HG02571 (cell line): Measurements from ENCODE around the gene ZNF598.
"Not testable (repeated sequence)": the region's sequence is repeated elsewhere in the genome, so short reads cannot be mapped to it uniquely, and the experiment has no call there.

Source experiments
- ATAC-seq: cut with Tn5 transposase; IDR thresholded peaks from one replicate; pipeline ENCODE4 v1.9.1; 2021; ENCODE audit warnings: mild to moderate bottlenecking, moderate library complexity; ENCODE audit not compliant: unreplicated experiment

ZNF598 gene

GRCh38 chr16:2028620-2029220, 19.1 kb upstream of the ZNF598 start:
- ATAC-seq: no peak

GRCh38 chr16:2028146-2028545, 18.5 kb upstream of the ZNF598 start:
- ATAC-seq: no peak

GRCh38 chr16:2027024-2028010, 17.7 kb upstream of the ZNF598 start:
- ATAC-seq: no peak

- no peak for ATAC-seq
Measured at GRCh38 chr16:2026461-2027023, 16.9 kb upstream of the ZNF598 start, which contains the start of gene NHERF2. Gene NHERF2, plus strand, starts transcription at chr16:2026902. Its CDS starts 104 bp downstream, at chr16:2027006.

- ATAC-seq: no peak
Measured at GRCh38 chr16:2025878-2026460, 16.3 kb upstream of the ZNF598 start.

GRCh38 chr16:2025251-2025650, 15.6 kb upstream of the ZNF598 start:
- ATAC-seq: no peak

- ATAC-seq: no peak
Measured at GRCh38 chr16:2024032-2024420, 14.4 kb upstream of the ZNF598 start.

GRCh38 chr16:2023092-2024031, 13.7 kb upstream of the ZNF598 start:
- ATAC-seq: no peak

GRCh38 chr16:2022723-2023091, 13.1 kb upstream of the ZNF598 start:
- no peak for ATAC-seq

GRCh38 chr16:2019921-2020831, 10.6 kb upstream of the ZNF598 start:
- no peak for ATAC-seq

GRCh38 chr16:2019518-2019920, 9.9 kb upstream of the ZNF598 start, which contains the start of gene NPW:
Gene NPW, plus strand, starts transcription at chr16:2019785.
- no peak for ATAC-seq

- ATAC-seq: no peak
Measured at GRCh38 chr16:2016407-2016922, 6.8 kb upstream of the ZNF598 start.

- ATAC-seq: no peak
Measured at GRCh38 chr16:2015947-2016208, 6.3 kb upstream of the ZNF598 start.

GRCh38 chr16:2015117-2015946, 5.7 kb upstream of the ZNF598 start:
- no peak for ATAC-seq

GRCh38 chr16:2013527-2013926, 3.9 kb upstream of the ZNF598 start:
- ATAC-seq: no peak

GRCh38 chr16:2011726-2012125, 2.1 kb upstream of the ZNF598 start:
- not testable (repeated sequence) for ATAC-seq

GRCh38 chr16:2009164-2009711, 383 bp downstream of the ZNF598 start:
- peak; percentile 25 for ATAC-seq

- peak; percentile 2 for ATAC-seq
Measured at GRCh38 chr16:2008631-2009163, 924 bp downstream of the ZNF598 start.
